Subcutaneous adipose tissue (tissue), 4 donors: ENCODE measurements around the gene PSMC3. TPM values are rescaled to one million over a fixed set of nuclear protein-coding genes. Genes with fewer than 3 reads are reported as not detected.

Source experiments
- total RNA-seq, 4 donors: library from RNA; depleted of rRNA; stranded (reverse); fragments of >200 nt; gene quantifications; one replicate each; pipeline ENCODE4 v1.1.0, GENCODE V29; 2016
- TF ChIP-seq, protein P1 (sequence below): fragments of 450-650 bp; IDR thresholded peaks from one replicate; pipeline ENCODE4 v1.5.1; 2016; ENCODE audit warnings: low read depth, mild to moderate bottlenecking, control low read depth, antibody characterized with exemption, moderate library complexity

The PSMC3 gene
- total RNA-seq, 4 donors from 2014 or later = 67.3 to 156 (median 102) TPM

- TF ChIP-seq, protein P1, sequence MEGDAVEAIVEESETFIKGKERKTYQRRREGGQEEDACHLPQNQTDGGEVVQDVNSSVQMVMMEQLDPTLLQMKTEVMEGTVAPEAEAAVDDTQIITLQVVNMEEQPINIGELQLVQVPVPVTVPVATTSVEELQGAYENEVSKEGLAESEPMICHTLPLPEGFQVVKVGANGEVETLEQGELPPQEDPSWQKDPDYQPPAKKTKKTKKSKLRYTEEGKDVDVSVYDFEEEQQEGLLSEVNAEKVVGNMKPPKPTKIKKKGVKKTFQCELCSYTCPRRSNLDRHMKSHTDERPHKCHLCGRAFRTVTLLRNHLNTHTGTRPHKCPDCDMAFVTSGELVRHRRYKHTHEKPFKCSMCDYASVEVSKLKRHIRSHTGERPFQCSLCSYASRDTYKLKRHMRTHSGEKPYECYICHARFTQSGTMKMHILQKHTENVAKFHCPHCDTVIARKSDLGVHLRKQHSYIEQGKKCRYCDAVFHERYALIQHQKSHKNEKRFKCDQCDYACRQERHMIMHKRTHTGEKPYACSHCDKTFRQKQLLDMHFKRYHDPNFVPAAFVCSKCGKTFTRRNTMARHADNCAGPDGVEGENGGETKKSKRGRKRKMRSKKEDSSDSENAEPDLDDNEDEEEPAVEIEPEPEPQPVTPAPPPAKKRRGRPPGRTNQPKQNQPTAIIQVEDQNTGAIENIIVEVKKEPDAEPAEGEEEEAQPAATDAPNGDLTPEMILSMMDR = no peak
Observed at GRCh38 chr11:47435687-47436086, 9.4 kb upstream of the PSMC3 start.

- TF ChIP-seq, protein P1 = no peak
Observed at GRCh38 chr11:47434011-47434786, 8.0 kb upstream of the PSMC3 start.

DNA sequence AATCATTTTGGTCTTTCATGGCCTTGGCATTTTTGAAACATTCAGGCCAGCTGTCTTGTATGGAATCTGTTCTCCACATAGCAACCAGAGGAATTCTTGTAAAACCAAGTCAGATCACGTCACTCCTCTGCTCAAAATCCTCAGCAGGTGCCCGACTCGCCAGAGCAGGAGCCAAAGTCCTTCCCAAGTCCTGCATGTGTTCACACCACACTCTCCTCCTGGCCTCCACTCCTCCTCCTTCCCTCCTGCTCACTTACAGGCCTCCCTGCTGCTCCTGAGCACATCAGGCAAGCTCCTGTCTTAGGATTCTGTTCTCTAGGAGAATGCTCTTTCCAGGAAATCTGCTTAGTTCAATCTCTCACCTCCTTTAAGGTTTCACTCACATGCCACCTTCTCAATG is 6.9 kb upstream of the PSMC3 start:
- TF ChIP-seq, protein P1 = no peak

DNA sequence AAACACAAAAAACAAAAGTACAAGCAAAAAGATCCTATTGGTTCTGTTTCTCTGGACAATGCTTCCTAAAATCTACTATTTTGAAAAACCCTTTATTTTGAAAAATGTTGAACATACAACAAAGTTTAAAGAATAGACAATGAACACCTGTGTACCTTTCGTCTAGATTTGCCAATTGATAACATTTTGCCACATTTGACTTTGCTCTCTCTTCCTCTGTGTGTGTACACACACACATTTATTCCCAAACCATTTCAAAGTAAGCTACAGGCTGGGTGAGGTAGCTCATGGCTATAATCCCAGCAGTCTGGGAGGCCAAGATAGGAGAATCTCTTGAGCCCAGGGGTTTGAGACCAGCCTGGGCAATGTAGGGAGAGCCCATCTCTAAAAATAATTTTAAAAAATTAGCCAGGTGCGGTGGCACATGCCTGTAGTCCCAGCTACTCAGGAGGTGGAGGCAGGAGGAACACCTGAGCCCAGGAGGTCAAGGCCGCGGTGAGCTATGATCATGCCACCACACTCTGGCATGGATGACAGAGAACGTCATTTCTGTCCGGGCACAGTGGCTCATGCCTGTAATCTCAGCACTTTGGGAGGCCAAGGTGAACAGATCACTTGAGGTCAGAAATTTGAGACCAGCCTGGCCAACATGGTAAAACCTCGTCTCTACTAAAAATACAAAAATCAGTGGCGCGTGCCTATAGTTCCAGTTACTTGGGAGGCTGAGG is 5.3 kb upstream of the PSMC3 start:
- TF ChIP-seq, protein P1 = no peak

- TF ChIP-seq, protein P1 = no peak
Observed at GRCh38 chr11:47430524-47430923, 4.3 kb upstream of the PSMC3 start.

GRCh38 chr11:47425611-47426010 is 628 bp downstream of the PSMC3 start:
- TF ChIP-seq, protein P1 = no peak

DNA sequence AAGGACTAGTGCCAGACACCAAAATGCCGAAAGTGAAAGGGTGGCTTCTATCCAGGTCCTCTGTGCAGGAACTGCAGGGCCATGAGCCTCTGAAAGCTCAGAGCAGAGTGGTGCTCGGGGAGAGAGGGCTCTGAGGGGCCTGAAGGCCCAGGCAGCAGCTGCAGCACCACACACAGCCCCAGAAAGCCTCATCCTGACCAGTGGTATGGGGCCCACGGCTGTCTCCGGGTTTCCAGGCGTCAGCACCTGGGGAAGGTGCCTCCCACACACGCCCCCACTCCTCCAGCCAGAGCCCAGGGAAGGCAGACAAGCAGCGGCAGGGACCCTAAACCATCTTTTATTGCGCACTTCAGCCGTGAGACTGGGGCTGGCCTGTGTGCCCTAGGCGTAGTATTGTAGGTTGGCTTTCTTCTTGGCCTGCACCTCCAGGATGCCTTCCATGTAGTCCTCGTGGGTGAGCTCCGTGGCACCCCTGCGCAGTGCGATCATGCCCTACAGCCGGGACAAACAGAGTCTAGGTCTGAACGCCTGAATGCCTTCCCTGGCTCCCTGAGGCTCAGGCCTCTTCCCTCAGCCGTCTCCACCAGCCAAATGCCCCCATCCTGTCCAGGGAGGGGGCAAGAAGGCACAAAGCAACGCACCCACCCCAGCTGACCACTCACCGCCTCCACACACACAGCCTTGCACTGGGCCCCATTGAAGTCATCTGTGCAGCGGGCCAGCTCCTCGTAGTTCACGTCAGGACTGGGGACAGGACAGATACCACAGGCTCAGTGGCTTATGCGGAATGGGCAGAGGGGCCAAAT is 7.6 kb downstream of the PSMC3 start:
- TF ChIP-seq, protein P1 = no peak
